Lung (tissue), 12 donors: Measurements from ENCODE around the gene CLIC1. TPM values are rescaled to one million over a fixed set of nuclear protein-coding genes. Genes with fewer than 3 reads are reported as not detected.

ENCODE experiments used
- ATAC-seq: fragments of 200-7000 bp; cut with Tn5 transposase; one replicate; pipeline ENCODE4 v1.9.1; 2020; ENCODE audit warnings: moderate number of reproducible peaks; ENCODE audit not compliant: insufficient read depth, low FRiP score
- DNase-seq, 3 donors: peaks; one replicate each; pipeline ENCODE4 v3.0.0-alpha.2; 2013 to 2017
- H3K27ac ChIP-seq, 2 donors: one replicate each; pipeline ENCODE4 v1.5.1; 2013; ENCODE audit warnings: mild to moderate bottlenecking in 2 of 2, moderate library complexity in 2 of 2, control low read depth in 1 of 2, inconsistent platforms in 1 of 2, low read depth in 1 of 2, low read length in 1 of 2
- H3K27me3 ChIP-seq, 3 donors: one replicate each; pipeline ENCODE4 v1.5.1; 2013; ENCODE audit warnings: low read length in 2 of 3; ENCODE audit not compliant: control insufficient read depth in 3 of 3, insufficient read depth in 3 of 3
- H3K36me3 ChIP-seq, 4 donors: one replicate each; pipeline ENCODE4 v1.5.1; 2013; ENCODE audit warnings: low read length in 4 of 4, mild to moderate bottlenecking in 1 of 4, moderate library complexity in 1 of 4; ENCODE audit not compliant: control insufficient read depth in 4 of 4, insufficient read depth in 4 of 4
- H3K4me1 ChIP-seq, 5 donors: one replicate each; pipeline ENCODE4 v1.5.1; 2013; ENCODE audit warnings: low read length in 5 of 5, mild to moderate bottlenecking in 2 of 5, moderate library complexity in 1 of 5; ENCODE audit not compliant: control insufficient read depth in 5 of 5, insufficient read depth in 5 of 5
- H3K4me3 ChIP-seq: one replicate; pipeline ENCODE4 v1.5.1; 2013; ENCODE audit warnings: mild to moderate bottlenecking, control low read depth, moderate library complexity
- H3K9ac ChIP-seq, 2 donors: one replicate each; pipeline ENCODE4 v1.5.1; 2013; ENCODE audit warnings: low read length in 2 of 2, control low read depth in 1 of 2; ENCODE audit not compliant: insufficient read depth in 1 of 2
- H3K9me3 ChIP-seq, 4 donors: one replicate each; pipeline ENCODE4 v1.5.1; 2013; ENCODE audit warnings: low read length in 3 of 4, mild to moderate bottlenecking in 1 of 4, moderate library complexity in 1 of 4; ENCODE audit not compliant: control insufficient read depth in 4 of 4, insufficient read depth in 3 of 4
- WGBS, 2 donors: extraction: QIAGEN DNeasy Blood & Tissue Kit; methylation state at CpG; one replicate each; pipeline ENCODE4 v1.1.7; 2013; 5-methylcytosine and 5-hydroxymethylcytosine counted together
- polyA plus RNA-seq, 2 donors: library from polyadenylated mRNA; stranded (reverse); fragments of 200-250 nt; gene quantifications; one replicate each; pipeline ENCODE4 v1.2.1, GENCODE V29; 2013
- total RNA-seq, 2 donors: library from RNA; depleted of rRNA in 1 of 2; stranded (reverse); fragments of >200 nt in 1 of 2; gene quantifications; one replicate each; pipeline ENCODE4 v1.2.1, GENCODE V29; 2014 to 2021
- TF ChIP-seq, protein P1 (sequence below): IDR thresholded peaks from 2 replicates; pipeline ENCODE4 v1.5.1; 2012; ENCODE audit warnings: mild to moderate bottlenecking; ENCODE audit errors: control extremely low read depth, extremely low read depth
- donor health status: control.
- donor health status: control.
- donor health status: Bipolar disorder and iron deficiency.
- donor health status: healthy.
- donor health status: DM: yes; HTN: yes; CAD: no.

CLIC1 gene
- total and polyA plus RNA-seq, 4 donors = 231 to 763 (median 378) TPM

DNA sequence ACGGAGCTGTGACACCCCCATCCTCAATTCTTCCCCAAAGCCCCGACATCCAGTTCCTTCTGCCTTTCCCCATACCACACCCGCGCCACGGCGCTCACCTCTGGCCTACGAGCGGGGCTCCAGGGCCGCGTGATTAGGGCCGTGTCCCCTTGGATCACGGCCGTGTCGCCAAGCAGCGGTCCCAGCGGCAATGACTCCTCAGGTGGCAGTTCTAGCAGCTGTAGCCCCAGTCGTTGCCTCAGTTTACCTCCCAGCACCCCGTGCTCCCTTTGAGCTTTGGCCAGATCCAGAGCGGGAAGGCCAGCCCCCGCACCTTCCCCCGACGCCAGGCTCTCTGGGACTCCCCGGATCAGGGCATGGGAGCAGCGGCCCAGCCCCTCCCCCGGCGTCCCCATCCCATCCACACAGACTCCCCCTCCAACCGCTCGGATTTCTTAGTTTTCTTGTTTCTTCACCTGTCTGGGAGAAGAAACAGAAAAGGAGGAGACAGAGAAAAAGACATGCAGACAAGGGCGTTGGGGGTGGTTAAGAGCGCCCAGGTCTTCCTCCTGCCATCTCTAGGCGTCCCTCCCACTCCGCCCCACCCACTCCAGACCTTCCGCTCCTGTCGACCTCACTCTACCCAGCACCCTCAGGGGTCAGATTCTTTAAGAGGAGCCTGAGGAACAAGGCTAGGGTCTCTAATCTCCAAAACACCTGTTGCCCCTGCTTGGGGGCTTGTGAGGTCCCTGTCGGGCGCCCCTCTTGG, 7.4 kb downstream of the CLIC1 start, which contains the start of gene DDAH2:
Gene DDAH2, minus strand, starts transcription at position 533 of the 748 bp plus-strand sequence. Its CDS starts 138 bp downstream, at position 395.
- H3K4me1 ChIP-seq = peaks cover 0 to 16% (median 7%) of the 10 kb centered on the region in 5 donors
- ATAC-seq (peak; percentile 19), DNase-seq (no peak)
- TF ChIP-seq, protein P1, sequence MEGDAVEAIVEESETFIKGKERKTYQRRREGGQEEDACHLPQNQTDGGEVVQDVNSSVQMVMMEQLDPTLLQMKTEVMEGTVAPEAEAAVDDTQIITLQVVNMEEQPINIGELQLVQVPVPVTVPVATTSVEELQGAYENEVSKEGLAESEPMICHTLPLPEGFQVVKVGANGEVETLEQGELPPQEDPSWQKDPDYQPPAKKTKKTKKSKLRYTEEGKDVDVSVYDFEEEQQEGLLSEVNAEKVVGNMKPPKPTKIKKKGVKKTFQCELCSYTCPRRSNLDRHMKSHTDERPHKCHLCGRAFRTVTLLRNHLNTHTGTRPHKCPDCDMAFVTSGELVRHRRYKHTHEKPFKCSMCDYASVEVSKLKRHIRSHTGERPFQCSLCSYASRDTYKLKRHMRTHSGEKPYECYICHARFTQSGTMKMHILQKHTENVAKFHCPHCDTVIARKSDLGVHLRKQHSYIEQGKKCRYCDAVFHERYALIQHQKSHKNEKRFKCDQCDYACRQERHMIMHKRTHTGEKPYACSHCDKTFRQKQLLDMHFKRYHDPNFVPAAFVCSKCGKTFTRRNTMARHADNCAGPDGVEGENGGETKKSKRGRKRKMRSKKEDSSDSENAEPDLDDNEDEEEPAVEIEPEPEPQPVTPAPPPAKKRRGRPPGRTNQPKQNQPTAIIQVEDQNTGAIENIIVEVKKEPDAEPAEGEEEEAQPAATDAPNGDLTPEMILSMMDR = no peak
- no peaks in the 10 kb centered on the region for H3K27me3 ChIP-seq
- H3K36me3 ChIP-seq = peaks cover 7 to 43% (median 33%) of the 10 kb centered on the region in 4 donors
- peak within 1 kb of the TSS; percentile 36 for H3K4me3 ChIP-seq
- H3K9ac ChIP-seq = peak within 1 kb of the TSS; percentile 70 to 78
- 18 to 32% methylated on average over 36 of the region's 36 CpGs for WGBS, 2 donors
- H3K27ac ChIP-seq = peak within 1 kb of the TSS; percentile 90 to 93
- H3K9me3 ChIP-seq = no peaks in the 10 kb centered on the region

DNA sequence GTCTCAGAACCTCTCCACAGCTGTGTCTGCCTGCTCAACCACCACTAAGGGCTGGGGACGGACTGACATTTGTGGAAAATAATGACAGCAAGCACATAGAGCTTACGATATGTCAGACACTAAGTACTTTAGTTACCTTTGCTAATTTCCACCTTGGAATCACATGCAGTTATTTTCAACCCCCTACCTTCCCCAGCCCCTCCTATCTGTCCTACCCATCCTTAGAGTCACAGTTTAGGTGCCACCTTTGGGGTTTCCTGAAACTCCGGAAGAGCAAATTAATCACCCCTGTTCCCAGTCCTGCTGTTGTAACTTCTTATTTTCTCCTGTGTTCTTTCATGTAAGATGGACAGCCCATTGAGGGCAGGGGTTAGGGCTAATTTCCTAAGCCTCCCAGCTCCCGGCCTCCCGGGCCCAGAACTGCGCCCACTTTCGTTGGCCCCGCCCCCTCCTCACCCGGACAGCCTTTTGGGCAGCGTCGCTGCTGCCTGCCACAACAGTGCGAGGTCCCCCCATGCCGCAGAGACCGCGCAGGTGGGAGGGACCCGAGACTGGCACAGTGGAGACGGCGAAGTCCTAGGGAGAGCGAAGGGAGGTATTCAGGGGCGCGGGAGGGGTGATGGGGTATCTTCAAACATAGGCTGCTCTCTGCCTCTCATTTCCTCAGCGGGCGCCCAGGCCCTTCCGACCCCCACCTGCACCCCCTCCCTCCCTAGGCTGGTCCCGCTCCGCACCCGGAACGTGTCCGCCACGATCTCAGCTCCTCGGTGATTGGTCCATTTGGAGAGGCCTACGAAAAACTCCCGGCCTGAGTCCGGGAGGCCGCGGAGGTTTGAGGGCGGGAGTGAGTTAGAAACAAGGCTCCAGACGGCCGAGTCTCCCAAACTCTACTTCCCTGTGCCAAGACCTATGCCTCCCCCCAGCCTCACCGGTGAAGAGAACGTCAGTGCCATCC, 8.3 kb downstream of the CLIC1 start:
- Histone ChIP-seq H3K27me3 (no peaks in the 10 kb centered on the region), H3K9ac (peak overlapping the region; percentile 36 to 41), H3K4me1 (peaks cover 0 to 16% (median 6%) of the 10 kb centered on the region in 5 donors), H3K36me3 (peaks cover 5 to 35% (median 26%) of the 10 kb centered on the region in 4 donors), H3K4me3 (peak overlapping the region; percentile 36), H3K27ac (peak overlapping the region in 1 of 2 donors; percentile 90), H3K9me3 (no peaks in the 10 kb centered on the region)
- DNase-seq (no peak), ATAC-seq (no peak)
- TF ChIP-seq, protein P1 = no peak
- 75 to 77% methylated on average over 41 of the region's 41 CpGs for WGBS, 2 donors

DNA sequence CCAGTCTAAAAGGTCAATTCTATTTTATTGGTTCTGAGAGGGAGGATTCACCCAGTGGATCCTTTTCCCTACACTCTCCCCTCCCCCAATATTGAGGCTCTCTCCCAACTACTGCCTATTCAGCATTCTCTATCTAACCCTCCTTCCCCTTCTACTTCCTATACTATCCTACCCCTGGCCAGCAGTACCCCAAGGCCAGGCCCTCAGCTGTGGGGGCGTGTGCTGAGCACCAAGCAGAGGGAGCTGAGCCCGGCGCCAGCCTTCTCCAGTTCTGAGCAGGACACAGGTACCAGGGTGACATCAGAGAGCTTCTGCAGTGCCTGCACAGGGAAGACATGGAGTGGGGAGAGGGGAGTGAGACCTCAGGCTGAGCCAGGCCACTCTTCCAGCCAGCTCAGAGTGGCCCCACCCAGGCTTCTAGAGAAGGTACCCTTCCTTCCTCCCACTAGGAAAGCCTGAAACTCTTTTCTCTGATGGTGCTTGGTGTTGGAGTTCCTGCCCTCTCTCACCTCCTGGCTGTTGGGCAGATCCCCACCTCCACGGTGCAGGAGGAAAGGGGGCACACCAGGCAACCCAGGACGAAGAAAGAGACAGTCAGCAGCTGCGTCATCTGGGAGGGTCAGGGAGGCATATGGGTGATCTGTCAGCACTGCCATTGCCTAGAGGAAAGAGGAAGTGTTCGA, 9.2 kb downstream of the CLIC1 start:
- Histone ChIP-seq H3K27ac (peak overlapping the region in 1 of 2 donors; percentile 80), H3K4me3 (no peak overlapping the region), H3K36me3 (peaks cover 5 to 34% (median 24%) of the 10 kb centered on the region in 4 donors), H3K9me3 (no peaks in the 10 kb centered on the region), H3K9ac (no peak overlapping the region), H3K27me3 (no peaks in the 10 kb centered on the region), H3K4me1 (peaks cover 0 to 16% (median 6%) of the 10 kb centered on the region in 5 donors)
- DNase-seq (no peak), ATAC-seq (no peak)
- TF ChIP-seq, protein P1 = no peak
- 54 to 58% methylated on average over 7 of the region's 7 CpGs for WGBS, 2 donors
